Right renal cortex interstitium (tissue), 3 donors: ENCODE data around the gene CAMP. TPM values are rescaled to one million over a fixed set of nuclear protein-coding genes. Genes with fewer than 3 reads are reported as not detected.
"Not testable (repeated sequence)": the region's sequence is repeated elsewhere in the genome, so short reads cannot be mapped to it uniquely, and the experiment has no call there.

Experiments used
- DNase-seq, 3 donors: peaks; one replicate each; pipeline ENCODE4 v3.0.0-alpha.2; 2013; ENCODE audit warnings: low read depth in 3 of 3, low spot score in 2 of 3
- polyA plus RNA-seq, 3 donors: library from polyadenylated mRNA; unstranded; fragments of 120-200 nt; gene quantifications; one replicate each; pipeline ENCODE4 v1.2.1, GENCODE V29; 2013; ENCODE audit not compliant: insufficient read length in 3 of 3

CAMP gene
- polyA plus RNA-seq, result 1 to 10 TPM in 1 of 3 donors, under 1 TPM in 2; 0.17 to 1.2 (median 0.36) TPM

DNA sequence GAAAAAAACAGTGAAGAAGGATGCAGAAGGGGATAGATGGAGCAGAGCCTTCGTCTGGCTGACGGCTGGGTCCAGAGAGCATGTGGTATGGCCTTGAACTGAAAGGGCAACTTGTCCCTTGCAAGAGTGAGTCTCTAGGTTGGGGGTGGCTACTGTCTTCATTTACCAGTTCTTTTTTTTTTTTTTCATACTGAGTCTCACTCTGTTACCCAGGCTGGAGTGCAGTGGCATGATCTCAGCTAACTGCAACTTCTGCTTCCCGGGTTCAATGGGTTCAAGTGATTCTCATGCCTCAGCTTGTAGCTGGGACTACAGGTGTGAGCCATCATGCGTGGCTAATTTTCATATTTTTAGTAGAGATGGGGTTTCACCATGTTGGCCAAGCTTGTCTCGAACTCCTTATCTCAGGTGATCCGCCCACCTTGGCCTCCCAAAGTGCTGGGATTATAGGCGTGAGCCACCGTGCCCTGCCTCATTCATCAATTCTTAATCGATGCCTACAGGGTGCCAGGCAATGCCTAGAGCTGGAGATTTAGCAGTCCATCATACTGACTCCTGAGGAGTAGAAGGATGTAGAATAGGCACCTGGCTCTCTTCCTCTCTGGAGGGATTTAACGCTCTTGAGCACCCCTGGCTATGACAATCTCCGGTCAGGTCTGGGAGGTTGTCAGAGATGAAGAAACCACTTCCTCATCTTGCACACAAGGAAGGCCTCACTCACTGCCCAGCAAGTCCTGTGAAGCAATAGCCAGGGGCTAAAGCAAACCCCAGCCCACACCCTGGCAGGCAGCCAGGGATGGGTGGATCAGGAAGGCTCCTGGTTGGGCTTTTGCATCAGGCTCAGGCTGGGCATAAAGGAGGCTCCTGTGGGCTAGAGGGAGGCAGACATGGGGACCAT, at the start of gene CAMP:
Gene CAMP (plus strand): TSS at position 880 of the 898 bp plus-strand sequence. CDS start 17 bp downstream, at position 897.
- DNase-seq, result no peak

DNA sequence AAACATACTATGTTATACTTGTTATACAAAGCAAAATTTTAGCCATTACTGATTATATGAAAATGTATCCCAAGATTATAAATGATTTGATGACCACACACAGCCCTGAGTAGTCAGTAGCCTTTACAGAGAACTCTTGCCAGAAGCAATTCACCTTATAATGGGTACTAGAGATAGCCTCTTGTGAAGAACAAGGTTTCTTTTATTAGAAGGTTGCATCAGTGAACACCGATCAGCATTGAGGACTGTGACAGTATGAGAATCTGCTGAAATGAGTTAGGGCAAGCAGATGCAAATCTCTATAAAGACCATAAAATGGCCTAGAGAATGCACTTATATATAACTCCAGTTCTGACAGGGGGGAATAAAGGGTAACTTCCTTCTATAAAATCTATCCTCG, 45.2 kb upstream of the CAMP start:
- no peak for DNase-seq

GRCh38 chr3:48180021-48180420, 43.3 kb upstream of the CAMP start:
- no peak for DNase-seq

DNA sequence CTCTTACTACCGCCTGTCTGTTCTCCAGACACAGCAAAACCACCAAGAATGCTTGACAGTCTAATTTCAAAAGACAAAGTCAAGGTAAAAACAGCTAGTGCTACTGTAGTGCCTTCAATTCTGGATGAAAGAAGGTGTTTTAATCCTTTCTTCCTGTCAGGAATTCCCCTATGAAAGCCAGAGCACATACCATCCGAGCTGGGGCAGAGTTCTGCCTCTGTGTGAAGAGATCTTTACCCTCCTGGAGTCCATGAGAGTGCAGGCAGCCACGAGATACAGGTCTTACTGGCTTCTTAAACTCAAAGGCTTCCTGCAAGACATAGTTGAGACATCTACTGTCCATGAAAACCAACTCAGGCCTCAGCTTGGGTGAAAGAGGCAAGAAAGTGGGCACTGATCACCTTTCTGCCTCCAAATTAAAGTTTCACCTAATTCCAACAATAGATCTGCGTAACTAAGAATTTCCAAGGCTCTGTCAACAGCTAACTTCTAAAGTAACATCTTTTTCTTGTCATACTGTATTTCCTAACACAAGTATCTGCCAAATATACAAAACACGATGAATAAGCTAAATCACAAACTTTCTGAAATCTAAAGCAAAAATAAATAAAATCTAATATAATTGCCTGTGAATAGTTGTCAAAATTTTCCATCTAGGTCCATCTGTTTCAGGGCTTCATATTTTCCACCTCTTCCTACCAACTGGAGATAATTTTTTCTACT, 42.6 kb upstream of the CAMP start:
- DNase-seq, result no peak

GRCh38 chr3:48184299-48184698, 39.0 kb upstream of the CAMP start:
- no peak for DNase-seq

DNA sequence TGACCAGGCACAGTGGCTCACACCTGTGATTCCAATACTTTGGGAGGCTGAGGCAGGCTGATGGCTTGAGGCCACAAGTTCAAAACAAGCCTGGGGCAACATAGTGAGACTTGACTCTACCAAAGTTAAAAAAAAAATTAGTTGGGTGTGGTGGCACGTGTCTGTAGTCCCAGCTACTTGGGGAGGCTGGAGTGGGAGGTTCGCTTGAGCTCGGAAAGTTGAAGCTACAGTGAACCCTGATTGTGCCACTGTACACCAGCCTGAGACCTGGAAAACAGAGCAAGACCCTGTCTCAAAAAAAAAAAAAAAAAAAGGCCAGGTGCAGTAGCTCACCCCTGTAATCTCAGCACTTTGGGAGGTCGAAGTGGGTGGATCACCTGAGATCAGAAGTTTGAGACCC, 38.2 kb upstream of the CAMP start:
- DNase-seq, result no peak

GRCh38 chr3:48186631-48187300, 36.5 kb upstream of the CAMP start:
- no peak for DNase-seq

DNA sequence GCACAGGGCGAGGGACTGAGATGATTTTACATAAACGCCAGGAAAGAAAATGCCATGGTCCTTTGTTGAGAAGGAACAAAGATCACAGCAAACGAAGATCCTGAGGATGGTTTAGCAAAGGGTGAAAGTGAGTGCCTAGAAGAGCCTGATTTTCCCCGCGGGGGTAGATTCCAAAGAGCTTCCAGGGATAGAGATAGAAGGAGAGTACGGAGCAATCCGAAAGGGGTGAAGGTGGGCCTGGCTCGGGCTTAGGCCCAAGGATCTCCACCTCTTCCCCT, 36.1 kb upstream of the CAMP start:
- peak in 1 of 3 donors; percentile 6 for DNase-seq

- DNase-seq, result peak in 1 of 3 donors; percentile 52
These were observed 35.6 kb upstream of the CAMP start for GRCh38 chr3:48187579-48188265.

- peak; percentile 97 to 98 (median 97) for DNase-seq
These were observed 34.8 kb upstream of the CAMP start, which contains the start of gene CDC25A for GRCh38 chr3:48188266-48189201. TSS of gene CDC25A (minus strand) at chr3:48188417. CDS start at chr3:48187947, 470 bp downstream.

- DNase-seq, result no peak
These were observed 34.0 kb upstream of the CAMP start for GRCh38 chr3:48189321-48189720.

DNA sequence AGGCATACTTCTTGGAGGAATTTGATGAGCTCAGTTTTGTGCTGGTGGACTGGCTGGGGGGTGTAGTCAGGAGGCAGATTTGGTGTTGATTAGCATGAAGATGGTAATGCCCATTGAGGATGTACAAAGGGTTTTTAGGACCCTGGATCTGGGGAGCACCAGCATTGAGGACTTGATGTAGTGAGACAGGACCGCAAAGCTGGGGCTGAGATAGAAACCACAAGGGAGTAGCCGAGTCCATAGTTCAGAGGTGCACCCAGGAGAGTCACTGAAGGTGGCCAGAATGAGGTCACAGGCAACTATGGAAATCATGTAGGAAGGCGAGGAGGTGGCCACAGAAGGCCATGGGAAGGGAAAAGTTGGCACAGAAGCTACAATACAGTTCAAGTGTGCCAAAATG, 32.4 kb upstream of the CAMP start:
- no peak for DNase-seq

DNA sequence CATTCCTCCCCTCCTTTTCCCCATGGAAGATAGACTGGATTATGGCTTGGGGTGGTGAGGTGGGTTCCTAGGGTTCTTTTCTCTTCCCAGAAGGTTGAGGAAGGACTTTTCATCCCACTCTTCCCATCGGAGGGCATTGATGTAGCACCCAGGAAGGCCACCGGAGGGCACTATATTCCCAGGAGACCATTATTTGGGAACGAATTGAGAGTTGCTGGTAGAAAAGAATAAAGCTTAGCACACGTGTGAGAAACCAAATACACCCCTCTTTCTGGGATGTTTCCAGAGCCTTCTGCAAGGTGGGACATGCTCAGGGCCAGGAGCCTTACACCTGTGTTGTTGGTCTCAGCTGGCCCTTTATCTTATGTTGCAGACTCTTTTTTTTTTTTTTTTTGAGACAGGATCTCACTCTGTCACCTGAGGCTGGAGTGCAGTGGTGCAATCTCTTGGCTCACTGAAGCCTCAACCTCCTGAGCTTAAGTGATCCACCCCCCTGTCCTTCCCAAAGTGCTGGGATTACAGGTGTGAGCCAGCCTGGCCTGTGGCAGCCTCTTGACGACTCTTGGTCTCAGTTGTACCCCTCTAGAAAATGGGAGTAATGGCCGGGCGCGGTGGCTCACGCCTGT, 28.7 kb upstream of the CAMP start:
- DNase-seq, result no peak

GRCh38 chr3:48196611-48197010, 26.7 kb upstream of the CAMP start:
- DNase-seq, result no peak

DNA sequence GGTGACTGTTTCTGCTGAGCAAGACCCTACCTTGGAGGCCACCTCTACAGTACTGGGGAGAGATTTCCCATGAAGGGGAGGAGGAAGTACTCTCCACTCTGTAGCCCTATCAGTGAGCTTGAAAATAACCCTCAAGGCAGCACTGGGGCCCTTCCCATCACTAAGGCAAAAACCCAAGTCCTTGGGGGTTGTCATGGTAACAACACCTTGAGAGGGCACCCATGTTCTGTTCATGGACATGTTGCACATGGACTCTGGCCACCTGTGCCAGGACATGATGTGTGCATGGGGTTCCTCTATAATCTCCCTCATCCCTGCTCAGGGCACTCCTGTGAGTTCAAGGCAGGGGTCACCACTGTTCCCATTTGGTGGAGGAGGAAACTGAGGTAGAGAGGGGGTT, 24.2 kb upstream of the CAMP start:
- no peak for DNase-seq

DNA sequence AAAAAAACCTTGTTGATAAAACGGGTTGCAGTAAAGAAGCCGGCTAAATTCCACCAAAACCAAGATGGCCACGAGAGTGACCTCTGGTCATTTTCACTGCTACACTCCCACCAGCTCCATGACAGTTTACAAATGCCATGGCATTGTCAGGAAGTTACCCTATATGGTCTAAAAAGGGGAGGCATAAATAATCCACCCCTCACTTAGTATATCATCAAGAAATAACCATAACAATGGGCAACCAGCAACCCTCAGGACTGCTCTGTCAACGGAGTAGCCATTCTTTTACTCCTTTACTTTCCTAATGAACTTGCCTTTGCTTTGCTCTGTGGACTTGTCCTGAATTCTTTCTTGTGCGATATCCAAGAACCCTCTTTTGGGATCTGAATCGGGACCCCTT, 20.7 kb upstream of the CAMP start:
- DNase-seq, result no peak

DNA sequence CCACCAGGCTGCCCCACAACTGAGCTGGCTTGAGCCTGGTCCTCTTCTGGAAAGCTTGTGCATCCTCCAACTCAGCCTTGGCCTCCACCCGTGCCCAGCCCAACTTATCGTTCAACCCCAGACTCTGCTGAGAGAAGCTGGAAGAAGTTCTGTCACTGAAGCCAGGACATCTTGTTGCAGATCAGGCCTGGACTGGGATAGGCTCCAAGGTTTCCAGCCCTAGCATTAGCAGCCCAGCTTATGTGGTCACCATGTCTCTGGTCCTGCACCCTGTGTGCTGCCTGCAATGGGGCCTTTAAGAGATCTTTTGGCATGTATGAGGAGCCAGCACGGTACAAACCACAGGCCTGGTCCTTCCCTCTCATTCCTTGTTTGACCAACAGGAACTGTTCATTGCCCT, 15.2 kb upstream of the CAMP start:
- DNase-seq, result no peak

DNA sequence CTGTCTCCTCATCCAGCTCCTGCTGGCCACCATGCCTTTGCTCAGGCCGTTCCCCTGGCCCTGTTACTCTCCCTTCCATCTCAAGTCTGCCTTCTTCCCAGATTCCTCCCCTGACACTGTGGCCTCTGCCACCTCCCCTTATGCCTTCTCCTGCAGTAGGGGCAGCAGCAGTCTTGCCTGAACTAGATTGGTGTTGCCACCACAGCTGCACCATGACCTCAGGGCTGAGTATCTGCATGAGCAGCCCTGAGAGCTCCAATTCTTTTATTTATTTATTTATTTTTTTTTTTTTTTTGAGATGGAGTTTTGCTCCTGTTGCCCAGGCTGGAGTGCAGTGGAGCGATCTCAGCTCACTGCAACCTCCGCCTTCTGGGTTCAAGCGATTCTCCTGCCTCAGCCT, 13.8 kb upstream of the CAMP start:
- no peak for DNase-seq

GRCh38 chr3:48210534-48210933, 12.8 kb upstream of the CAMP start:
- not testable (repeated sequence) for DNase-seq
